Astrocyte (in vitro differentiated cells and primary cell): ENCODE results near the gene VSX1. TPM values are rescaled to one million over a fixed set of nuclear protein-coding genes. Genes with fewer than 3 reads are reported as not detected.

Experiments used
- DNase-seq: peaks from one replicate; pipeline ENCODE4 v3.0.0-alpha.2; 2010; ENCODE audit warnings: low read depth
- FAIRE-seq: peaks from 2 replicates; lab custom pipeline; 2011; peaks lifted over from hg19 to GRCh38; lab: Jason Lieb, UNC
- H2AFZ ChIP-seq: 2 replicates; pipeline ENCODE4 v1.6.0; 2012; ENCODE audit warnings: low read depth, low read length, inconsistent platforms
- H3K27ac ChIP-seq: 2 replicates; pipeline ENCODE4 v1.5.1; 2011; ENCODE audit warnings: low read depth, low read length, inconsistent platforms
- H3K27me3 ChIP-seq: 2 replicates; pipeline ENCODE4 v1.6.0; 2011; ENCODE audit warnings: low read length, inconsistent platforms; ENCODE audit not compliant: insufficient read depth
- H3K36me3 ChIP-seq: 2 replicates; pipeline ENCODE4 v1.5.1; 2011; ENCODE audit warnings: low read length, inconsistent platforms; ENCODE audit not compliant: insufficient read depth
- H3K4me1 ChIP-seq: 2 replicates; pipeline ENCODE4 v1.5.1; 2011; ENCODE audit warnings: low read length, inconsistent platforms; ENCODE audit not compliant: insufficient read depth
- H3K4me2 ChIP-seq: 2 replicates; pipeline ENCODE4 v1.6.0; 2012; ENCODE audit warnings: low read length, inconsistent platforms
- H3K4me3 ChIP-seq: 2 replicates; pipeline ENCODE4 v1.5.1; 2011; ENCODE audit warnings: low read depth, mild to moderate bottlenecking, low read length, inconsistent platforms; ENCODE audit not compliant: insufficient read depth
- H3K79me2 ChIP-seq: 2 replicates; pipeline ENCODE4 v1.6.0; 2012; ENCODE audit warnings: mild to moderate bottlenecking, low read length, inconsistent platforms; ENCODE audit not compliant: insufficient read depth
- H3K9ac ChIP-seq: 2 replicates; pipeline ENCODE4 v1.6.0; 2012; ENCODE audit warnings: mild to moderate bottlenecking, low read length, inconsistent platforms
- H3K9me3 ChIP-seq: 2 replicates; pipeline ENCODE4 v1.5.1; 2012; ENCODE audit warnings: low read depth, mild to moderate bottlenecking, low read length, inconsistent platforms; ENCODE audit not compliant: insufficient read depth
- H4K20me1 ChIP-seq: 2 replicates; pipeline ENCODE4 v1.6.0; 2012; ENCODE audit warnings: low read length, inconsistent platforms; ENCODE audit not compliant: insufficient read depth
- H3K27ac Mint-ChIP-seq: one replicate; pipeline ENCODE4 v1.8.0; 2021; ENCODE audit warnings: mild to moderate bottlenecking, mixed read lengths; ENCODE audit not compliant: unreplicated experiment
- H3K27me3 Mint-ChIP-seq: one replicate; pipeline ENCODE4 v1.8.0; 2021; ENCODE audit warnings: low read depth, mixed read lengths; ENCODE audit not compliant: unreplicated experiment
- H3K36me3 Mint-ChIP-seq: one replicate; pipeline ENCODE4 v1.8.0; 2021; ENCODE audit warnings: low read depth, mixed read lengths; ENCODE audit not compliant: unreplicated experiment
- H3K4me1 Mint-ChIP-seq: one replicate; pipeline ENCODE4 v1.8.0; 2021; ENCODE audit warnings: low read depth, mixed read lengths; ENCODE audit not compliant: unreplicated experiment
- H3K4me3 Mint-ChIP-seq: one replicate; pipeline ENCODE4 v1.8.0; 2021; ENCODE audit warnings: mild to moderate bottlenecking, moderate library complexity, mixed read lengths; ENCODE audit not compliant: unreplicated experiment
- H3K9me3 Mint-ChIP-seq: one replicate; pipeline ENCODE4 v1.8.0; 2021; ENCODE audit warnings: mild to moderate bottlenecking, mixed read lengths; ENCODE audit not compliant: unreplicated experiment
- EZH2 ChIP-seq: IDR thresholded peaks from 2 replicates; pipeline ENCODE4 v1.6.1; 2012; ENCODE audit warnings: mild to moderate bottlenecking, low read length, inconsistent platforms; ENCODE audit not compliant: insufficient read depth
- total RNA-seq: library from RNA; stranded (reverse); gene quantifications from 2 replicates; pipeline ENCODE4 v1.2.1, GENCODE V29; 2021
- TF ChIP-seq, protein P1 (sequence below): IDR thresholded peaks from 2 replicates; pipeline ENCODE4 v1.5.1; 2011; ENCODE audit warnings: low read depth, mild to moderate bottlenecking, inconsistent platforms, low read length, moderate library complexity; ENCODE audit not compliant: insufficient read depth

The VSX1 gene
- total RNA-seq, 1 donor from 2014 or later, result not detected

DNA sequence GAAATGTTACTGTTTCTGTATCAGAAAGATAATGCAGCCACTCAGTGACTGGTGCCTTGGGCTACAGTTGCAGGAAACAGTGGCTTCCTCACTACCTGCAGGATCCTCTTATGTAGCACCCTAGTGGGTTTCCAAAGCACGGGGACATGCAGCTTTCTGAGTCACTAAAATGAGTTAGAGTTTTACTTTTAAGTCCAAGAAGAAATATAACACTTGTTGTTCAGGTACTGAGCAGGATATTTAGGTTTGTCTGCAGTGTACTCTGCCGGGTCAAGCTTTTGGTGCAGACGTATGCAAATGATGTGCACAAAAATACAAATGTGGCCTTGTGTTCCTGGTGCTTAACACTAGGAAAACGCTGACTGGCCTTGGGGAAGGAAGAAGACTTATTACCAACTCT, 46.0 kb downstream of the VSX1 start:
- Mint-ChIP-seq H3K4me1 (peaks cover 8% of the 10 kb centered on the region), H3K27ac (no peak overlapping the region), H3K9me3 (peaks cover 2% of the 10 kb centered on the region), H3K4me3 (no peak overlapping the region), H3K36me3 (no peaks in the 10 kb centered on the region), H3K27me3 (peaks cover 32% of the 10 kb centered on the region)
- Histone ChIP-seq H3K9me3 (no peaks in the 10 kb centered on the region), H3K36me3 (no peaks in the 10 kb centered on the region), H3K4me2 (no peak overlapping the region), H3K79me2 (no peaks in the 10 kb centered on the region), H4K20me1 (peaks cover 7% of the 10 kb centered on the region), H3K27ac (no peak overlapping the region), H3K4me1 (peaks cover 8% of the 10 kb centered on the region), H3K9ac (no peak overlapping the region), H3K4me3 (no peak overlapping the region), H2AFZ (no peak overlapping the region), H3K27me3 (peaks cover 9% of the 10 kb centered on the region)
- TF ChIP-seq, protein P1, sequence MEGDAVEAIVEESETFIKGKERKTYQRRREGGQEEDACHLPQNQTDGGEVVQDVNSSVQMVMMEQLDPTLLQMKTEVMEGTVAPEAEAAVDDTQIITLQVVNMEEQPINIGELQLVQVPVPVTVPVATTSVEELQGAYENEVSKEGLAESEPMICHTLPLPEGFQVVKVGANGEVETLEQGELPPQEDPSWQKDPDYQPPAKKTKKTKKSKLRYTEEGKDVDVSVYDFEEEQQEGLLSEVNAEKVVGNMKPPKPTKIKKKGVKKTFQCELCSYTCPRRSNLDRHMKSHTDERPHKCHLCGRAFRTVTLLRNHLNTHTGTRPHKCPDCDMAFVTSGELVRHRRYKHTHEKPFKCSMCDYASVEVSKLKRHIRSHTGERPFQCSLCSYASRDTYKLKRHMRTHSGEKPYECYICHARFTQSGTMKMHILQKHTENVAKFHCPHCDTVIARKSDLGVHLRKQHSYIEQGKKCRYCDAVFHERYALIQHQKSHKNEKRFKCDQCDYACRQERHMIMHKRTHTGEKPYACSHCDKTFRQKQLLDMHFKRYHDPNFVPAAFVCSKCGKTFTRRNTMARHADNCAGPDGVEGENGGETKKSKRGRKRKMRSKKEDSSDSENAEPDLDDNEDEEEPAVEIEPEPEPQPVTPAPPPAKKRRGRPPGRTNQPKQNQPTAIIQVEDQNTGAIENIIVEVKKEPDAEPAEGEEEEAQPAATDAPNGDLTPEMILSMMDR, result no peak
- DNase-seq (no peak), FAIRE-seq (no peak)

- H3K4me1 Mint-ChIP-seq, result peaks cover 5% of the 10 kb centered on the region
- no peak overlapping the region for H2AFZ ChIP-seq
- no peak overlapping the region for H3K27ac ChIP-seq
- H3K4me2 ChIP-seq, result no peak overlapping the region
- no peaks in the 10 kb centered on the region for H3K36me3 Mint-ChIP-seq
- no peak overlapping the region for H3K9ac ChIP-seq
- H3K4me1 ChIP-seq, result peaks cover 8% of the 10 kb centered on the region
- H3K27me3 ChIP-seq, result peaks cover 11% of the 10 kb centered on the region
- no peaks in the 10 kb centered on the region for H3K9me3 ChIP-seq
- no peaks in the 10 kb centered on the region for H3K79me2 ChIP-seq
- H3K9me3 Mint-ChIP-seq, result peaks cover 2% of the 10 kb centered on the region
- no peaks in the 10 kb centered on the region for H3K36me3 ChIP-seq
- H3K4me3 ChIP-seq, result no peak overlapping the region
- TF ChIP-seq, protein P1, result no peak
- TF ChIP-seq EZH2, result no peak
- peaks cover 43% of the 10 kb centered on the region for H3K27me3 Mint-ChIP-seq
- no peak overlapping the region for H3K4me3 Mint-ChIP-seq
- DNase-seq (no peak), FAIRE-seq (no peak)
- H4K20me1 ChIP-seq, result no peaks in the 10 kb centered on the region
- H3K27ac Mint-ChIP-seq, result no peak overlapping the region
Measured at GRCh38 chr20:25033924-25034300, 48.0 kb downstream of the VSX1 start.

DNA sequence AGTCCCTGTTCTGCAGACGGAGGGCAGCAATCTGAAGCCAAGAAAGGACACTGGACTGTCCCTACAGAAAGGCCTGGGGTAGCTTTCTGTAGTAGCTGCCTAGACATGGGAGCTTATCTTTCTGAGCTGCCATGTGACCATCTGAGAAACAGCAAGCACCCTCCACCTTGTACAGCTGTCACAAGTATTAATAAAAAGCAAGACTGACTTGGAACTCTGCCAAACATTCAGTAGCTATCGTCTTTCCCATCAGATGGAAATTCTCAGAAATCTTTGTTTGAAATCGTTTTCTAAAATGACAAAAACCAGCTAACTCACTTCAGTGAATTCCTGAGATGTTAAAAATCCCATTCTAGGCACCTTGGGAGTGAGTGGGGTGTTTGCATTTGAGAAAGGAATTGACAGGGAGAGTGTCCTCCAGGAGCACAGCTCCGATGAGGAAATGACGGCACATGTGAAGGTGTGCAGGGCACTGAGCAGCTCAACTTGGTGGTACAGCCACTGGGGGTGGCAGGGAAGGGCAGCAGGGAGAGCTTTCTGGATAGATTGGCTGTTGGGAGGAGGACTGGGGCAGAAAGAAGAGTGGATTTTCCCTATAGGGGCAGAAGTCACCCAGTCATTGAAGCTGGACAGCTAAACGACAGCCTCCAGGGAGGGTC, 48.5 kb downstream of the VSX1 start:
- Mint-ChIP-seq H3K36me3 (no peaks in the 10 kb centered on the region), H3K4me3 (no peak overlapping the region), H3K9me3 (peaks cover 2% of the 10 kb centered on the region), H3K27me3 (peaks cover 44% of the 10 kb centered on the region), H3K27ac (no peak overlapping the region), H3K4me1 (peaks cover 5% of the 10 kb centered on the region)
- Histone ChIP-seq H4K20me1 (no peaks in the 10 kb centered on the region), H3K9me3 (no peaks in the 10 kb centered on the region), H3K4me1 (peaks cover 8% of the 10 kb centered on the region), H2AFZ (no peak overlapping the region), H3K36me3 (no peaks in the 10 kb centered on the region), H3K27ac (no peak overlapping the region), H3K9ac (no peak overlapping the region), H3K27me3 (peaks cover 11% of the 10 kb centered on the region), H3K4me3 (no peak overlapping the region), H3K79me2 (no peaks in the 10 kb centered on the region), H3K4me2 (no peak overlapping the region)
- no peak for TF ChIP-seq EZH2
- TF ChIP-seq, protein P1, result no peak
- DNase-seq (no peak), FAIRE-seq (no peak)
